Measurements from ENCODE around the gene EARS2.

DNA sequence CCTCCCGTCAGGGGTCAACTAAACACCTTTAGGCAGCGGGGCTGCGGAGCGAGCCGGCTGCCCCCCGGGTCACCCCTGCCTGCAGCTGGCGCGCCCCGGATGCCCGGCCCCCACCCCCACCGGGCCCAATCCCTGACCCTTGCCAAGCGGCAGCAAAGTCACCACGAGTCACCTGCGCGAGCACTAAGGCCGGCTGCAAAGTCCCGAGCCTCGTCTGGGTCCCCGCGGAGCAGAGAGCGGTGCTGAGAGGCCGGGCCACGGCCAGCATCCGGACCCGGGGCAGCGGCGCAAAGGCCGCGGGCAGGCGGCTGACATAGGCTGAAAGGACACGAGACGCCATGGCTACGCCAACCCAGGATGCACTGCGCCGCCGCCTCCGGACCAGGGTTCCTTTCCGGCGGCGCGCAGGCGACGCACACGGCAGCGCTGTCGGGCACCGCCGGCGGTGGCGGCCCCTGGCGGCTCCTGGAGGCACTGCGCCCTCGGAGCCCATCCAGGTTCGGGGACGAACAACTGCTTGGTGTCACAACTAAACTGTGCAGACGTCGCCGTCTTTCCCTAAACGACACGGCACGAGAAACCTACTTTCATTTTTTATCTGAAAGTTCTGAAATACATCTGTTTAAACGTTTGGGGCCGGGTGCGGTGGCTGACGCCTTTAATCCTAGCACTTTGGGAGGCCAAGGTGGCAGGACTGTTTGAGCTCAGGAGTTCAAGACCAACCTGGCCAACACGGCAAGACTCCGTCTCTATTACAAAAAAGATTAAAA lies 39.0 kb upstream of the EARS2 start, which contains the start of gene NDUFAB1:
- TF ChIP-seq, protein P1, sequence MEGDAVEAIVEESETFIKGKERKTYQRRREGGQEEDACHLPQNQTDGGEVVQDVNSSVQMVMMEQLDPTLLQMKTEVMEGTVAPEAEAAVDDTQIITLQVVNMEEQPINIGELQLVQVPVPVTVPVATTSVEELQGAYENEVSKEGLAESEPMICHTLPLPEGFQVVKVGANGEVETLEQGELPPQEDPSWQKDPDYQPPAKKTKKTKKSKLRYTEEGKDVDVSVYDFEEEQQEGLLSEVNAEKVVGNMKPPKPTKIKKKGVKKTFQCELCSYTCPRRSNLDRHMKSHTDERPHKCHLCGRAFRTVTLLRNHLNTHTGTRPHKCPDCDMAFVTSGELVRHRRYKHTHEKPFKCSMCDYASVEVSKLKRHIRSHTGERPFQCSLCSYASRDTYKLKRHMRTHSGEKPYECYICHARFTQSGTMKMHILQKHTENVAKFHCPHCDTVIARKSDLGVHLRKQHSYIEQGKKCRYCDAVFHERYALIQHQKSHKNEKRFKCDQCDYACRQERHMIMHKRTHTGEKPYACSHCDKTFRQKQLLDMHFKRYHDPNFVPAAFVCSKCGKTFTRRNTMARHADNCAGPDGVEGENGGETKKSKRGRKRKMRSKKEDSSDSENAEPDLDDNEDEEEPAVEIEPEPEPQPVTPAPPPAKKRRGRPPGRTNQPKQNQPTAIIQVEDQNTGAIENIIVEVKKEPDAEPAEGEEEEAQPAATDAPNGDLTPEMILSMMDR (IDR thresholded peaks at IDR 0.05; ENCODE audit: insufficient read depth, low read length, poor library complexity, severe bottlenecking): peak; percentile 80
- TF ChIP-seq EZH2phosphoT487 (conservative IDR thresholded peaks at IDR 0.05; ENCODE audit: low read length): no peak
